HS-27A (cell line): ENCODE results near the gene PAQR5.

Experiments used
- DNase-seq: peaks from one replicate; pipeline ENCODE4 v3.0.0-alpha.2; 2012; ENCODE audit warnings: low read depth, missing footprints

Gene PAQR5

DNA sequence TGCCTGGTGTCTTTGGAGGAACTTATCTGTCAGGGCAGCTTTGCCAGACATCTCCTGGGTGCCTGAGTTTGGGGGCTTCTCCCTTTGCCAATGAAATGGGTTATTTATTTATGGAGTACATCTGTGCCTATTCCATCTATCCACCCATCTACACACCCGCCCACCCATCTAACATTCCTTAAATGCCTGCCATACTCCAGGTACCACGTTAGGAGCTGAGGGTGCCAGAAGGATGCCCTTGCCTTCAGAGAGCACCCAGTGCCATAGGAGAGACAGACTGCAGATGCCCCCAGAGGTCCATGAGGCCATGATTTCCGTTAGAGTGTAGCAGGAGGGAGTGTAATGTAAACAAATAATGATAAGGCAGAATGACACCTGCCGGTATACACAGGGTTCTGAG lies 93.6 kb downstream of the PAQR5 start:
- no peak for DNase-seq

DNA sequence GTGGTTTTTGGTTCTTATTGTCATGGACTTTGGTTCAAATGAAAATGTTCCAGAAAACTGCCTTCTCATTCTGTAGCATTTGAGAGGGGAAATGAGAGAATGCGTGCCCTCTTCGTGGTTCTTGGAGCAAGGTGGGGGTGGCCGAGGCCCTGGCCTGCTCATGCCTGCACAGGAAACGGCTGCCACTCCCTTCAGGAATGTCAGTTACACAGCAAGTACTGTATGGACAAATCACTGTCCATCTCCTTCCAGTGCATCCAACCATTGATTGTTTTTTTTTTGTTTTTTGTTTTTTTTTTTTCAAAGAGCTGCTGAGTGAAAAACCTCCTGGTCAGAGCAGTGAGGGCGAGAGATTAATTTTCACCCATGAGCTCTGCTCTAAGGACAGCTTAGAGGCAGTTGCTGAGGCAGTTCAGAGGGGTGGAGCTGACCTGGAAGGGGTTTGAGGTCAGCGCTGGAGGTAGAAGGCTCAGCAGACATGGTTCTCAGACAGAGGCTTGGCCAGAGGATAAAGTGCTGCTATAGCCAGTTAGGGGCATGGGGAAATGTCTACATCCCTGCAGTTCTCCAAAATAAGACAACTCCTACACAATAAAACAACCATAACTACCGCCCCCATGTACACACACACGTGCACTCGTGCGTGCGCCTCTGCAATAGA lies 95.2 kb downstream of the PAQR5 start:
- DNase-seq: no peak

DNA sequence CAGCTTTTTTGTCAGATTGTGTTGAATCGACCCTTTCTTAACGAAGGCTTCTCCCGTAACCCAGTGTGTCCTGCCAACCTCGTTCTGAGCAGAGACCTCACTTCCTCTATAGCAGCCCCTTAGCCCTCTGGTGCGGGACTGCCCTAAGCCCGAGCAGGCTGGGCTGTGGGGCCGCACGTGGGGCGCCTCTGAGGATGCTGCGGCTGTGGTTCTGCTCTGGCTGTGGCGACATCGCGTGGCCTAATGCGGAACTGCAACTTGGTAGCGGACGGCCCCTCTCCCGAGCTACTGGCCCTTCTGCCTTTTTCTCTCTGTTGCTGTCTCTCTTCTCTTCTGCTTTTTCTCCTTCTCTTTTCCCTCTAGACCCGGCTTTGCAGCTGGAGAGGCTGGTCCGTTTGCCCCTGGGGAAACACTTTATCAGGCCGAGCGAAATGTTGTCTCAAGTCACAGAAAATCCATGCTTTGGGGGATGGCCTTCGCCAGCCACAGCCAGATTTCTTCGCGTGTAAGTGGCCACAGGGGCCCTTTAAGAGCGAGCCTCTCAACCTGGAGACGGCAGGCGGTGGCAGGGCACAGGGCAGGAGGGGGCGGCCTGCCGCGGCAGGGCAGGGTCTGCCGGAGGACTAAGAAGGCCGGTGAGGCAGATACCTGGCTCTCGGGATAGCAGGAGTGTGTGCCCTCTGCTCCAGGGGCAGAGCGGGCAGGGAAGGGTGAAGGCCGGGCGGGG lies 96.0 kb downstream of the PAQR5 start:
- no peak for DNase-seq

DNA sequence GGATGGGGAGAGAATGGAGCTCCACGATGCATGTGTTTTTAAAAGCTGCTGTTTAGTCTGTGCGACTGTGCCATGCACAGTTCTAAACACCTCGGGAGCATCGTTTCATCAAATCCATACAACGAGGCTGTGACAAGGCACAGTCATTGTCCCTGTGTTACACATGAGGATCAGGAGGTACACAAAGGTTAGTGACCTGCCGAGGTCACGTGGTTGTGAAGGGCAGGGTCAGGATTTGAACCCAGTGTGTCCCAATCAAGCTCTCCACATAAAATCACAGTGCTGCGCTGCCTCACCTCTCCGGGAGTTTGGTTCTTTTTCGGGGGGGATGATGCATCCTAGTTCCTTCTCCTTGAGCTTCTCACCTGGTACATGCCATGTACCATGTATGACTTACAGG lies 96.7 kb downstream of the PAQR5 start:
- no peak for DNase-seq

DNA sequence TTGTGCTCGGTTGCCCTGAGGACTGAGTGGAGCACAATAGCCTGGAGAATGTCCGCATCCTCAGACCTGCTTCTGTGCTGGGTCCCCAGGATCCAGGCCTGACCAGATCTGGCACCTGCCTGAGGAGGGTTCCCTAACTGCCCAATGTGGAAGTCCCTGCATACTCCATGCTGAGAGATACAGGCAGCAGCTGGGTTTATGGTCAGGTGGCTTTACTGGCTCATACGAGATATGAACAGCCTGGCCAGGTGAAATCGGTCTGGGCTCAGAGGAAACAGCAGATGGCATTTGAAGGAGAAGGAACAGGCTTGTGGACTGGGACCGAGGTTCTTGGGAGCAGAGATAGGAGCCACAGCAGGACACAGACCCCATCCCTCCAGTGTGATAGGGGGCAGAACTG lies 97.3 kb downstream of the PAQR5 start:
- DNase-seq: no peak

DNA sequence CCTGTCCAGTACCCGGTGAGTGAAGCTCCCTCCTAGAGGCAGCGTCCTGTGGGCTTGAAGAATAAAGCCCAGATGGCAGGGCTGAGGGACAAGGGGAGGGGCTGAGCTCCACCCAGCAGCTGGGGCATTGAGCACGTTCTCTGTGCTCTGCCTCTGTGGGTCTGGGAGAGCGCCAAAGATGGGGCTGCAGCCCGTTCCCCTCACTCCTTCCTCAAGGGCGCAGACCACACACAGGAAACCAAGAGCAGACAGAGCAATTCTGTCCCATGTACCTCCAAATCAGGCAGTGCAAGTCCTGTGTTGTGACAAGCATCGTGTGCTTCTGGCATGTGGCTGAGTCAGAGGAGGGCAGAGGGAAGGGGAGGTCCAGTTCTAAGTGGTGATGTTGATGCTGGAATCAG lies 99.8 kb downstream of the PAQR5 start:
- DNase-seq: no peak

DNA sequence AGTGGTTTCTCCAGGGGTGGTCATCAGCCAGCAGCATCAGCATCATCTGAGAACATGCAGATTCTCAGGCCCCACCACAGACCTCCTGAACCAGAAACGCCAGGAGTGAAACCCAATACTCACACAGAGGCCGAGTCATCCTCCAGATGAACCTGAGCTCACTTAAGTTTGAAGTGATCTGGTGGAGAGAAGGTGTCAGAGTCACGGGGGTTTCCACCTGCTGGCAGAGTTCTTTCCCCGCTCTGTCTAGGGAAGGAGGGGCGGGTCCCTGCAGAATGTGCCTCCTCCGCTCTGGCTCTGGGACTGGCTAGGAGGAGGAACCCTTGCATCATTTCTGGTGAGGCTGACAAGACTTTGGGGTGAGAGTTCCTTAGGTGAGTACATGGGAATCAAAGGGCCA lies 102.1 kb downstream of the PAQR5 start:
- DNase-seq: no peak

DNA sequence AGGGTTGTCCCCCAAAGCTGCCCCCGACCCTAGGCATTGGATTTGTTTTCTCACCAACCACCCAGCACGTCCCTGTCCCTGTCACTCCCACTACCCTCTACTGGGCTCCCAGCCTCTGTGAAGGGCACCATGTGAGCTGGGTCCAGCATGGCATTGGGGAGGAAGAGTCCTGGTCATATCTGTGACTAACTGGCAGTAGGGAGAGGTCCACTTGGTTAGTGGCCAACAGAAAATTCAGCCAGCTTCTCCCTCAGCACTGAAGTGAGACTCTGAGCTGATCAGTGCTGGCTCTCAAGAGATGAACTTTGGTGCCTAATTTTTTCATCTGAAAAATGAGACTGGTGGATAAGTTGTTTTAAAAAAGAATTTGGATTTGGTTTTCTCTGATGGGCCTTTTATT lies 104.1 kb downstream of the PAQR5 start:
- no peak for DNase-seq

DNA sequence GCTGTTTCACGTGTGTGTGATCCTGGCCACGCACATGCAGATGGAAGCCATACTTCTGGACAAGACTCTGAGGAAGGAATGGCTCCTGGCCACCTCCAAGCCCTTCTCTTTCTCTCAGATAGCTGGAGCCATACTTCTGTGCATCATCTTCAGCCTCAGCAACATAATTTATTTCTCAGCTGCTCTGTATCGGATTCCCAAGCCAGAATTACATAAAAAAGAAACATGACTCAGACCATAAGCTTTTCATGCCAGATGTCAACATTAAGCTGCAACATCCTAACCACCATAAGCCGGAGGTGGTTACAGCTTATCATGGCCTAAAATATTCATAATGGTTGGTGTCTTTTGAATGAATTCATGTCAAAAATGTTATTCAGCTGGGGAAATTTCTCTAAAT lies 104.9 kb downstream of the PAQR5 start:
- DNase-seq: peak; percentile 84

DNA sequence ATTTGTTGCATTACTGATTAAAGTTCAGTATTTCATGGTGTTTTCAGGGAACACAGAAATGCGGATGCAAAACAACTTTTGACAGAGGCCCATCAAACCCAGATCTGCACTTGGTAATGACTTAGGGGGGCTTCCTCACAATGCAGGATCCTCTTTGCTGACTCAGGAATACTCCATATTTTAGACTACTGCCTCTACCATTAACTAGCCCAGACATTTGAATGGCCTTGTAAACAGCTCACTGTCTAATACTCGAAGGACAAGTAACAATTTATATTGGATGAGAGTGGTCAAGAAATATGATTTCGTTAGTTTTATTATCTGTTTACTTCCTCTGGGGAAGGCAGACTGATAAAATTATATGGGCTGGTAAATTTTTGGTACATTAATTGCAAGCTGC lies 106.4 kb downstream of the PAQR5 start:
- no peak for DNase-seq

DNA sequence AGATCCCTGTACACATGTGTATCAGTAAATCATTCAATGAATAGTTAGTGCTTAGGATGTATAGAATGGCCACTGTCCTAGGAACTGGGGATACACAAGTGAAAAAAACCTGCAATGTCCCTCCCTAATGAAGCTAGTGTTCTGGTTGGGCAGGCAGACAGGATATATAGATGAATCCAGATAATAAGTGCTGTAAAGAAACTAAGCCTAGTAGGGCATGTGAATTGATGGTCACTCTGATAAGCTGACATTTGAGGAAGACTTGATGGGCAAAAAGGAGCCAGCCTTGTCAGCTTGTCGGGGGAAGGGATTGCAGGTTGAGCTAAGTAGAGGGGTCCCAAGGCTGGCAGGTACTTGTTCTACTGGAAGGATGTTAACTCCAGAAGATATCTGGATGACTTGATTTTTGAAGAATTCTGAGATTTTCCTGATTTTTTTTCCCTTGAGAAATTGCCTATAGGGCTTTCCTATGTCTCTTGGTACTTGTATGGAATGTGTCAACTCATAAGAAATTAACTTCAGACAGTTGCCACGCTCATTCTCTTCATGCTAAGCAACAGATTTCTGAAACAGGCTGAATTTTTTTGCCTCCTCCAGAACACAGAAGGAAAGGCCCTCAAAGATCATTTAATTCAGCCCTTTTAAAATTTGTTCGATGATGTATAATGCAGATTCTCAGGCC lies 109.1 kb downstream of the PAQR5 start:
- no peak for DNase-seq

DNA sequence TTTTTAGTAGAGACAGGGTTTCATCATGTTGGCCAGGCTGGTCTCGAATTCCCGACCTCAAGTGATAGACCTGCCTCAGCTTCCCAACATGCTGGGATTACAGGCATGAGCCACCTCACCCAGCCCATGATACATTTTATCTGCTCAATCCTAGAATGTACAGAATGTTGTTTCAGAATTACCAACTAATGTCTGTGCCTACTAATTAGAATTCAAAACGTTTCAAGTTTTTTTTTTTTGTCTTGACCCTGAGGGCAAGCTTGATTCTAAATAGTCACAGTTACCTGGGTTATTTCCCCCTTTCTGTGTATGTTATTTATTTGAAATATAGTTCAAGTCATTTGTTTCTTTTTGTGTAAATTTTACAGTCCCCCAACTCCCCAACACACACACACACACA lies 110.1 kb downstream of the PAQR5 start:
- DNase-seq: no peak

DNA sequence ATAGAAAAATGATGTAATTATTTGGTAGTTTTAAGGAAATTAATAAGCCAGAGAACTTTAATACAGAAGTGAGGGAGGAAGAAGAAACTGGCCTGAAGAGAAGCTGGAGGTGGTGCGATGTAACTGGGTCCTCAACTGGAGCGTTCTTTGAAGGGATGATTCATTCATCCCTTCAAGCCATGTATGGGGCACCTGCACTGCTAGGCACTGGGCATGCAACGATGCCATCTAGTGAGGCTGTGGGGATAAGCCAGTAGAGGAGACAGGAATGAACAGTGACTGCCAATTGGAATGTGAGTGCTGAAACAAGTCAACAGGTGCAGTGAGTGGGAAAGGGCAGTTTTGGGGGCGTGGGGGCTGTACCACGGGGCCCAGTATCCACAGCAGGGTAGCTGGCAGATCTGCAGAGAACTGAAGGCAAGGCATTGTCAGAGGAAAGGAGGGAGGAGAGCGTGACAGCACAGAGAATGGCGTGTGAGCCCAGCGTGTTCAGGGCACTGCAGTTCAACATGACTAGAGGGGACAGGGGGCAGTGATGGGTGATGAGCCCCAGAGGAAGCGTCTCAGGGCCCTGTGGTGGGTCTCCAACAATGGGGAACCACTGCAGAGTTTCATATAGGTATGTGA lies 111.6 kb downstream of the PAQR5 start:
- no peak for DNase-seq

DNA sequence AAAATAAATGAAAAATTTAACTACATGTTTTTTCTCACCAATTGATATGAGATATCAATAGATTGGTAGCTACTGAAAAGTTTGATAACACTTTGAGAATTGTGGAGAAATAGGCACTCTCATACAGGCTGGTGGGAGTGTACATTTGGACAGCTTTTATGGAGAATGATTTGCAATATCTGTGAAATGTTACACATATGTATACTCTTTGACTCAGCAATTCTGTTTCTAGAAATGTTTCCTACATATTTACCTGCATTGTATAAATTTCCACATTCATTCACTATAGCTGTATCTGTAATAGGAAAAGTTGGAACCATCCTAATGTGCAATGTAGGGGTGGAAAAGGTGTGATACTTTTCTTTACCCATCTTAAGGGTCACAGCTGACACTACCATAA lies 113.6 kb downstream of the PAQR5 start:
- DNase-seq: no peak

DNA sequence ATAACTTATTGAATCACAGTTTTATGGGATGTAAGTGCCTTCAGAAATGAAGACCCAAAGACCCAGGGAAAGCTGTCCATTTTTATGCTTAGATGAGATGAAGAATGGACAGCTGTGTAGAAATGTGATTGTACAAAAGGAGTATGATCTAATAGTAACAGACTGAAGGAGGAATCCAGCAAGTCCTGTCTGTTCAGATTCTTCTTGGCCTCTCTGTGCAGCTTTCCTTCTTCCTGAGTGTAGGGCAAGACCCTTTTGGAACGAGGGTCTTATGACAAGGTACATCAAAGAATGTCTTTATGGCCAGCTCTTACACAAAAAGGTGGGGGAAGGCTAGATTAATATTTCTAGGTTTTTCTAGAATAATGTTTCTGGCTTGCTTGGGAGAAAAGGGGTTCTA lies 114.0 kb downstream of the PAQR5 start:
- no peak for DNase-seq

DNA sequence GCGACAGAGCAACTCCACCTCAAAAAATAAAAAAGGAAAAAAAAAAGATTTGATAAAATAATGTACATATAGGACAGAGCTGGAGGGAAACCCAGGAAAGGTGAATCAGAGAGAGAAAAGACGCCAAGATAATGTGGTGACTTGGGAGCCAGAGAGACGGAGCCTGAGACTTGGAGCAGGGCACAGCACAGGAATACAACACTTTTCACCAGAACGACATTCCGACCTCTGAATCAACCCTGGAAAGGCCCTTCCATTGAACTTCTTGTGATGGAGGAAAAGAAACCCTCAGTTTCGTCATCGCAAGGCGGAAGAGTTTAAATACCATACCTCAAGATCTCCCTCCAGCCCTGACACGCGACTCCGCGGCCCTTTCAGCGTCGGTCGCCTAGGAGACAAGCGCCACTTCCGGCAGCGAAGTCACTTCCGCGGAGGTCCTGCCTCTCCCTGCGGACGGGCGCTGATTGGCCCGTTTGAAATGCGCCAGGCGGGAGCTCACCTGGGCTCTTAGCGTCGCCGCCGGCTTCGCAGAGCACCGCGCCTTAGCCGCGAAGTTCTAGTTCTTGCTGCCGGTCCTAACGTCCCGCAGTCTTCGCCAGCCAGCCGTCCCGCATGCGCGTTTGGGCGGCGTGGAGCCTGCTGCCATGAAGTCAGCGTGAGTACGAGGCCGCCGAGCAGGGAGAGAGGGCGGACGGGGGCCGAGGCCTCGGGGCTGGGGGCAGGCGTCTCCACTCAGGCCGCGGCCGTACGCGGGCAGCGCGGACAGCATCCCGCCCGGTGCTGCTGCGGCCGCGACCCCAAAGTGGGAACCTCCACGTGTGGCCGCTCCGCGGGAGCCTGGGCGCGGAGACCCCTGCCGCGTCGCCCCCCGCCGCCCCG lies 115.3 kb downstream of the PAQR5 start, which contains the start of gene KIF23:
Gene KIF23 (plus strand): TSS at position 528 of the 879 bp plus-strand sequence. CDS start 117 bp downstream, at position 645.
- peak; percentile 90 for DNase-seq

DNA sequence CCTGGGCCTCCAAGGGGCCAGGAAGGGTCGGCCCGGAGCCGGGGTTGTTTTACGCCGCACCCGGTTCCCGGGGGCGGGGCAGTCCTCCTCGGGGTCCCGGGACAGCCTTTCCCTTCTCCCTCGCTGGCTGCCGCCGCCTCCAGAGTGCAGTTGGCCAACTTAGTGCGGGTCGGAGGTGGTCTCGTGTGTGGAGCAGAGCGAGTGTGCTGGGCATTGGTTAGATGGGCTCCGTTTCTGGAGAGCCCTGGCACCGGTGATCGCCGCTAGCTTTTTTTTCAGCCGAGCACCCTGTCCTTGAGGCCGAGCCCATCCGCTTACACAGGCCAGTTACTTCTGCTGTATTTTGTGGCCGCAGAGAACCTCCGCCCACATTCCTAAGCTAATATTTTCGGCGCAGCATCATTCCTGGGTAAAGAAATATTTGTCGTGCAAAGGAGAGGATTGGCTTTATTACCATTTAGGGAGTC lies 116.0 kb downstream of the PAQR5 start:
- peak; percentile 96 for DNase-seq

DNA sequence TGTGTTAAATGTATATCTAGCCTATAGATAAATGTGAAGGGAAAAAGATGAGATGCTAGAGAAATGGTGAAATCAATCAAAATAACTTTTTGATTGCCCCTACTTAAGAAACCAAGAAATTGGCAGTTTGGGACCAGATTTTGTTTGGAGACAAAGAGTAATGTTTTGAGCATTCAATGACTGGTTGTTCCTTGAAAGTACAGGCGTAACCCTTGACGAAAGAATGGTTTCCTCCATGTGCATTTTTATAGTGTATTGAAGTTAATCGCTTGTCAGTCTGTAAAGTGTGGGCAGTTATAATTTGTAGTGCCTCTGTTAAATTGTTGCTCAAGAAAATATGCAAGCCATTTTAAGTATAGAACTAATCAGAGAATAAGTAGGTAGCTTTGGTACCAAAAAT lies 116.7 kb downstream of the PAQR5 start:
- DNase-seq: no peak

DNA sequence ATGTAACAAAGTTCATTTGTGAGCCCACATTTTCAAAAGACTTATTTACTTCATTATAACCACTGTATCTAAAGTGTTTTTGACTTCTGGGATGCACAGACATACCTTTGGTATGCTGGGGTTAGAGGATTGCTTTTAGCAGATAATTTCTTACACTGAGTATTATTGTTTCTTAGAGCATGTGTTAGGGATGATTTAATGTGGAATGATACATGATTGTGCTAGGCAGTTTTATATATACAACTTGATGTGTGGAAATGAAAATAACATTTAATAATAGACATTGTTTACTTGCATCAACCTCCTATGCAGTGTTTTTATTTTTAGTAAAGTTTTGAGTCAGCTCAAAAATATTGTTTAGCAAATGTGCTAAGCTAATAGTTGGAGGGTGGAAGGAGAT lies 118.9 kb downstream of the PAQR5 start:
- no peak for DNase-seq

DNA sequence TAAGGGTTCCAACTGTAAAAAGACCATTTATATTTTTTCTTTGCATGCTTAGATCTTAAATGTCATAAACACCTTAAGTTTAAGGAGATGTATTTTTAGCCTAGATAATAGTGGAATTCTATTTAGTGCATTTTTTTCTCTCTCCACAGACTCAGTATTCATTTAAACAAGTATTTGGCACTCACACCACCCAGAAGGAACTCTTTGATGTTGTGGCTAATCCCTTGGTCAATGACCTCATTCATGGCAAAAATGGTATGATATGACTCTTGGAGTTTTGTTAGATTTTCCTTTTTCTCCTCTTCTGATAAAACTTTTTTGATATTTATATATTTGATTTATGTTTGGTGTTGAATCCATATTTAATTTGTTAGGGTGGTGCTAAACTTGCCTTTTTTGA lies 122.8 kb downstream of the PAQR5 start:
- DNase-seq: no peak

DNA sequence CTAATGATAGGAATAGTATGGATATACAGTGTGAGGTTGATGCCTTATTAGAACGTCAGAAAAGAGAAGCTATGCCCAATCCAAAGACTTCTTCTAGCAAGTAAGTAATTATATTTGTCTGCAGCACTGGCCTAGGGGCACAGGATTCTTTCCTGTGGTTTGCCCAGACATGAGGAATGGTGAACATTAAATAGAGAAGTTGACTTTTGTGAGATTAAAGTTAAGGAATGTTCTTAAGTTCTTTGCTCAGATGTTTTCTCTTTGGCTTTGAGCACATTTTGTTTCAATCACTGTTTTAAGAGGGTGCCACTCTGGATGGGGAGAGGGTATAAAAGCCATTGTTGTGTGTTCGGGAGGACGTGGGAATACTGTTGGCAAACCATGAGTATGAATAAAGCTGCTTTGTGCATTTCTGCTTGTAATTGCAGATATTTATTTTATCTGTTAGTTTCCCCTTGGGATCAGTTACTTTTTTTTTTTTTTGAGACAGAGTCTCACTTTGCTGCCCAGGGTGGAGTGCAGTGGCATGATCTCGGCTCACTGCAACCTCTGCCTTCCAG lies 123.7 kb downstream of the PAQR5 start:
- DNase-seq: no peak
